Neural cell (in vitro differentiated cells): ENCODE measurements around the gene PPP6R1. TPM values are rescaled to one million over a fixed set of nuclear protein-coding genes. Genes with fewer than 3 reads are reported as not detected.

Source experiments
- H2AFZ ChIP-seq: fragments of 200-600, 300-800 bp; sonication (generic), shearing (Covaris generic); 2 replicates; pipeline ENCODE4 v1.6.0; 2014; ENCODE audit warnings: low read depth, mild to moderate bottlenecking, antibody characterized with exemption, low read length, moderate library complexity
- H3F3A ChIP-seq: fragments of 200-600 bp; shearing (Covaris generic); 2 replicates; pipeline ENCODE4 v1.6.1; 2016; ENCODE audit warnings: mild to moderate bottlenecking, moderate library complexity, mixed read lengths, antibody characterized with exemption, low read length; ENCODE audit not compliant: insufficient read depth, poor library complexity, severe bottlenecking
- H3K27ac ChIP-seq: fragments of 200-600, 300-800 bp; sonication (generic), shearing (Covaris generic); 2 replicates; pipeline ENCODE4 v1.5.1; 2014; ENCODE audit warnings: mild to moderate bottlenecking, low read length, moderate library complexity
- H3K27me3 ChIP-seq: fragments of 300-800, 200-600 bp; sonication (generic), shearing (Covaris generic); 2 replicates; pipeline ENCODE4 v1.6.0; 2014; ENCODE audit warnings: mild to moderate bottlenecking, low read depth, low read length, moderate library complexity; ENCODE audit not compliant: insufficient read depth
- H3K36me3 ChIP-seq: fragments of 300-800, 200-600 bp; sonication (generic), shearing (Covaris generic); 2 replicates; pipeline ENCODE4 v1.5.1; 2014; ENCODE audit warnings: mild to moderate bottlenecking, antibody characterized with exemption, low read length, moderate library complexity; ENCODE audit not compliant: insufficient read depth
- H3K4me2 ChIP-seq: fragments of 300-800, 200-600 bp; sonication (generic), shearing (Covaris generic); 2 replicates; pipeline ENCODE4 v1.6.0; 2014; ENCODE audit warnings: mild to moderate bottlenecking, low read length
- H3K4me3 ChIP-seq: fragments of 300-800, 200-600 bp; sonication (generic), shearing (Covaris generic); 2 replicates; pipeline ENCODE4 v1.5.1; 2014; ENCODE audit warnings: mild to moderate bottlenecking, low read length, moderate library complexity
- H3K79me2 ChIP-seq: fragments of 200-600 bp; shearing (Covaris generic); replicated peaks from 2 replicates; pipeline ENCODE4 v1.6.0; 2014; ENCODE audit warnings: mild to moderate bottlenecking, low read length, moderate library complexity; ENCODE audit not compliant: insufficient read depth
- H3K9ac ChIP-seq: fragments of 300-800, 200-600 bp; sonication (generic), shearing (Covaris generic); 2 replicates; pipeline ENCODE4 v1.6.1; 2016; ENCODE audit warnings: mild to moderate bottlenecking, low read length, mixed read lengths
- H3K9me2 ChIP-seq: fragments of 200-600 bp; shearing (Covaris generic); 2 replicates; pipeline ENCODE4 v1.6.1; 2016; ENCODE audit warnings: mild to moderate bottlenecking, low read length, mixed read lengths; ENCODE audit not compliant: insufficient read depth
- H3K9me3 ChIP-seq: fragments of 200-600, 300-800 bp; sonication (generic), shearing (Covaris generic); 2 replicates; pipeline ENCODE4 v1.6.1; 2016; ENCODE audit warnings: mild to moderate bottlenecking, mixed run types, low read length, moderate library complexity, mixed read lengths
- H4K20me1 ChIP-seq: fragments of 200-600 bp; shearing (Covaris generic); 2 replicates; pipeline ENCODE4 v1.6.1; 2016; ENCODE audit warnings: mild to moderate bottlenecking, mixed run types; ENCODE audit not compliant: insufficient read depth
- EP300 ChIP-seq: fragments of 450-650 bp; conservative IDR thresholded peaks from 2 replicates; pipeline ENCODE4 v1.6.1; 2014; ENCODE audit warnings: antibody characterized with exemption, mild to moderate bottlenecking, moderate library complexity; ENCODE audit not compliant: poor library complexity, severe bottlenecking
- EZH2 ChIP-seq: fragments of 200-600, 300-800 bp; shearing (Covaris generic), sonication (generic); IDR thresholded peaks from 2 replicates; pipeline ENCODE4 v1.6.1; 2014; ENCODE audit warnings: antibody characterized with exemption, low read length, borderline replicate concordance, mild to moderate bottlenecking; ENCODE audit not compliant: insufficient read depth, poor library complexity, severe bottlenecking
- MXI1 ChIP-seq: fragments of 450-650 bp; conservative IDR thresholded peaks from 2 replicates; pipeline ENCODE4 v1.6.1; 2014; ENCODE audit warnings: antibody characterized with exemption, mild to moderate bottlenecking; ENCODE audit not compliant: poor library complexity, severe bottlenecking
- POLR2AphosphoS5 ChIP-seq: IDR thresholded peaks from 2 replicates; pipeline ENCODE4 v1.6.1; 2012
- RAD21 ChIP-seq: fragments of 450-650 bp; conservative IDR thresholded peaks from 2 replicates; pipeline ENCODE4 v1.6.1; 2014; ENCODE audit warnings: antibody characterized with exemption, mild to moderate bottlenecking, moderate library complexity
- SMC3 ChIP-seq: fragments of 450-650 bp; conservative IDR thresholded peaks from 2 replicates; pipeline ENCODE4 v1.6.1; 2014; ENCODE audit warnings: antibody characterized with exemption, mild to moderate bottlenecking, moderate library complexity; ENCODE audit not compliant: poor library complexity
- TAF1 ChIP-seq: IDR thresholded peaks from 2 replicates; pipeline ENCODE4 v1.6.1; 2012; ENCODE audit warnings: low read depth
- polyA plus RNA-seq: library from polyadenylated mRNA; depleted of rRNA; stranded (reverse); fragments of >200 nt; gene quantifications from 2 replicates; pipeline ENCODE4 v1.2.3, GENCODE V29; 2014
- TF ChIP-seq, protein P1 (sequence below): IDR thresholded peaks from 2 replicates; pipeline ENCODE4 v1.6.1; 2012; ENCODE audit warnings: borderline replicate concordance
- TF ChIP-seq, protein P2 (sequence below): fragments of 450-650 bp; IDR thresholded peaks from 2 replicates; pipeline ENCODE4 v1.5.1; 2014; ENCODE audit warnings: antibody characterized with exemption, mild to moderate bottlenecking, moderate library complexity; ENCODE audit not compliant: poor library complexity, severe bottlenecking

Gene PPP6R1
- polyA plus RNA-seq, 1 donor from 2014 or later, result 20.0 TPM

DNA sequence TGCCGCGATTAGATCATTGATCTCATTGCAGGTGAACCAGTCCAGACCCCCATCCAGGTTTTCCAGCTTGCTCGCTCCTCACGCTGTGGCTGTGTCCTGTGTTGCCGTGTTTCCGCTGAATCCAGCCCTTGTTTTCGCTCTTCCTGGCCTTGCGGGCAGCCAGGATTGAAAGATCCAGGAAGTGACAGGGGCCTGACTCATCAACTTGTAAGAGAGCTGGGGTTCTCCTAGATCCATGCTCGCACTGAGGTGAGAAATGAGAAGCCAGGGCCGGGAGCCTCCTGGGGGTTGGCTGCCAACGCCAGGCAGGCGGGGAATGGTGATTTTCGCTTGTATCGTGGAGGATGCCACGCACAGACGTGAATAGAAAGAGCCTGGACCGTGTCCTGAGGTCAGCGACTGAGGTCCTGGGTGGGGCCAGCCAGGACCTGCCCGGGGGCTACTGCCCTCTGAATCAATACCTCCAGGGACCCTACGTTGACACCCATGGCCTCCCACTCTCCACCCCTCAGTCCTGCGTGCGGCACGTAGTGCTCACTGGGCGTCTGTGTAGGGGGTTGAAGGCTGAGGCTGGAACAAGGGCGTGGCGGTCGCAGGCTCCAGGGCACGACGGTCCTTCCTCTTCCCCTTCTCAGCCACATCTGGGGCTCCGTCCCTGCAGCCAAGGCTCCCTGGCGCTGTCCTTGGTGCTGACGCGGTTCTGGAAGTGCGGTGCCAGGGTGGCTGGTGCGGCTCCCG is 42.2 kb downstream of the PPP6R1 start:
- Histone ChIP-seq H3K9me3 (no peaks in the 10 kb centered on the region), H3K36me3 (no peaks in the 10 kb centered on the region), H2AFZ (peak overlapping the region; percentile 56), H3K4me2 (peak overlapping the region; percentile 97), H3K27me3 (no peaks in the 10 kb centered on the region), H3K27ac (peak overlapping the region; percentile 92), H3K9me2 (no peaks in the 10 kb centered on the region), H4K20me1 (no peaks in the 10 kb centered on the region), H3K79me2 (no peaks in the 10 kb centered on the region), H3F3A (no peaks in the 10 kb centered on the region), H3K4me3 (peak overlapping the region; percentile 98), H3K9ac (peak overlapping the region; percentile 94)
- TF ChIP-seq TAF1 (no peak), EZH2 (no peak), POLR2AphosphoS5 (peak; percentile 85), EP300 (peak; percentile 80), MXI1 (peak; percentile 79), RAD21 (peak; percentile 54), SMC3 (peak; percentile 61)
- TF ChIP-seq, protein P1, sequence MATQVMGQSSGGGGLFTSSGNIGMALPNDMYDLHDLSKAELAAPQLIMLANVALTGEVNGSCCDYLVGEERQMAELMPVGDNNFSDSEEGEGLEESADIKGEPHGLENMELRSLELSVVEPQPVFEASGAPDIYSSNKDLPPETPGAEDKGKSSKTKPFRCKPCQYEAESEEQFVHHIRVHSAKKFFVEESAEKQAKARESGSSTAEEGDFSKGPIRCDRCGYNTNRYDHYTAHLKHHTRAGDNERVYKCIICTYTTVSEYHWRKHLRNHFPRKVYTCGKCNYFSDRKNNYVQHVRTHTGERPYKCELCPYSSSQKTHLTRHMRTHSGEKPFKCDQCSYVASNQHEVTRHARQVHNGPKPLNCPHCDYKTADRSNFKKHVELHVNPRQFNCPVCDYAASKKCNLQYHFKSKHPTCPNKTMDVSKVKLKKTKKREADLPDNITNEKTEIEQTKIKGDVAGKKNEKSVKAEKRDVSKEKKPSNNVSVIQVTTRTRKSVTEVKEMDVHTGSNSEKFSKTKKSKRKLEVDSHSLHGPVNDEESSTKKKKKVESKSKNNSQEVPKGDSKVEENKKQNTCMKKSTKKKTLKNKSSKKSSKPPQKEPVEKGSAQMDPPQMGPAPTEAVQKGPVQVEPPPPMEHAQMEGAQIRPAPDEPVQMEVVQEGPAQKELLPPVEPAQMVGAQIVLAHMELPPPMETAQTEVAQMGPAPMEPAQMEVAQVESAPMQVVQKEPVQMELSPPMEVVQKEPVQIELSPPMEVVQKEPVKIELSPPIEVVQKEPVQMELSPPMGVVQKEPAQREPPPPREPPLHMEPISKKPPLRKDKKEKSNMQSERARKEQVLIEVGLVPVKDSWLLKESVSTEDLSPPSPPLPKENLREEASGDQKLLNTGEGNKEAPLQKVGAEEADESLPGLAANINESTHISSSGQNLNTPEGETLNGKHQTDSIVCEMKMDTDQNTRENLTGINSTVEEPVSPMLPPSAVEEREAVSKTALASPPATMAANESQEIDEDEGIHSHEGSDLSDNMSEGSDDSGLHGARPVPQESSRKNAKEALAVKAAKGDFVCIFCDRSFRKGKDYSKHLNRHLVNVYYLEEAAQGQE, result peak; percentile 76
- TF ChIP-seq, protein P2, sequence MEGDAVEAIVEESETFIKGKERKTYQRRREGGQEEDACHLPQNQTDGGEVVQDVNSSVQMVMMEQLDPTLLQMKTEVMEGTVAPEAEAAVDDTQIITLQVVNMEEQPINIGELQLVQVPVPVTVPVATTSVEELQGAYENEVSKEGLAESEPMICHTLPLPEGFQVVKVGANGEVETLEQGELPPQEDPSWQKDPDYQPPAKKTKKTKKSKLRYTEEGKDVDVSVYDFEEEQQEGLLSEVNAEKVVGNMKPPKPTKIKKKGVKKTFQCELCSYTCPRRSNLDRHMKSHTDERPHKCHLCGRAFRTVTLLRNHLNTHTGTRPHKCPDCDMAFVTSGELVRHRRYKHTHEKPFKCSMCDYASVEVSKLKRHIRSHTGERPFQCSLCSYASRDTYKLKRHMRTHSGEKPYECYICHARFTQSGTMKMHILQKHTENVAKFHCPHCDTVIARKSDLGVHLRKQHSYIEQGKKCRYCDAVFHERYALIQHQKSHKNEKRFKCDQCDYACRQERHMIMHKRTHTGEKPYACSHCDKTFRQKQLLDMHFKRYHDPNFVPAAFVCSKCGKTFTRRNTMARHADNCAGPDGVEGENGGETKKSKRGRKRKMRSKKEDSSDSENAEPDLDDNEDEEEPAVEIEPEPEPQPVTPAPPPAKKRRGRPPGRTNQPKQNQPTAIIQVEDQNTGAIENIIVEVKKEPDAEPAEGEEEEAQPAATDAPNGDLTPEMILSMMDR, result no peak

DNA sequence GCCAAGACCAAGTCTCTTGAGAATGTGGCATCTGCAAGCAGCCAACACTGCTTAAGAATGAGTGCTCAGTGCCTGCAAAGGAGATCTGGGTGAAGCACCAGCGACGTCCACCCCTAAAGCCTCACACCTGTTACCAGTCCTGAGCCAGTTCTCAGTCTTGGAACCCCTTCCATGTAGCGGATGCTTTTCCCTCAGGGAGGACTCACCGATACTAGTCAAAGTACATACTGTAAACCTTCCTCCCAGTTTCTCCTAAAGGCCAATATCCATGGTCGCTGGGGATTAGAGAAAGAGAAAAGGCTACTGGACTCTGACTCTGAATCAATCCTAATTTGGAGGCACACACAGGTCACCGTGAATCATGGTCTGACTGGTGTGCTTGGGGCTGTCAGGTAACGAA is 45.3 kb downstream of the PPP6R1 start:
- no peak overlapping the region for H3K27ac ChIP-seq

More for the DNA sequence above, 45.3 kb downstream of the PPP6R1 start:
- no peaks in the 10 kb centered on the region for H3F3A ChIP-seq
- H3K36me3 ChIP-seq, result no peaks in the 10 kb centered on the region
- TF ChIP-seq EZH2 (no peak), TAF1 (no peak), SMC3 (no peak), MXI1 (no peak), EP300 (no peak), POLR2AphosphoS5 (no peak), RAD21 (no peak)
- TF ChIP-seq, protein P2, result no peak
- TF ChIP-seq, protein P1, result no peak
- no peak overlapping the region for H3K4me2 ChIP-seq
- H3K79me2 ChIP-seq, result no peaks in the 10 kb centered on the region
- no peak overlapping the region for H2AFZ ChIP-seq
- no peak overlapping the region for H3K9ac ChIP-seq
- no peaks in the 10 kb centered on the region for H3K27me3 ChIP-seq
- no peaks in the 10 kb centered on the region for H4K20me1 ChIP-seq
- H3K9me2 ChIP-seq, result no peaks in the 10 kb centered on the region
- H3K9me3 ChIP-seq, result no peaks in the 10 kb centered on the region
- no peak overlapping the region for H3K4me3 ChIP-seq
